HL-60 (cell line): ENCODE data around the gene TCEA2.

Source experiments
- DNase-seq, 2 experiments: peaks; one replicate each; pipeline ENCODE4 v3.0.0-alpha.2; 2010 to 2020; ENCODE audit warnings: low read depth in 1 of 2, low spot score in 1 of 2
- H3K27ac ChIP-seq: fragments of 250-450 bp; sonication (Bioruptor Pico); replicated peaks from 2 replicates; pipeline ENCODE4 v1.5.1; 2020; ENCODE audit warnings: mild to moderate bottlenecking, moderate library complexity
- H3K27me3 ChIP-seq: fragments of 250-450 bp; sonication (Bioruptor Pico); 2 replicates; pipeline ENCODE4 v1.5.1; 2021; ENCODE audit warnings: mild to moderate bottlenecking, moderate library complexity; ENCODE audit not compliant: insufficient read depth, poor library complexity, severe bottlenecking
- H3K4me3 ChIP-seq: replicated peaks from 2 replicates; pipeline ENCODE4 v1.5.1; 2011; ENCODE audit warnings: mild to moderate bottlenecking, control low read depth, low read length; ENCODE audit not compliant: insufficient read depth
- CTCF ChIP-seq: IDR thresholded peaks from one replicate; pipeline ENCODE4 v1.5.1; 2011; ENCODE audit warnings: low read length, control low read depth, inconsistent platforms; ENCODE audit not compliant: insufficient read depth
- GABPA ChIP-seq: IDR thresholded peaks from 2 replicates; pipeline ENCODE4 v1.6.1; 2012; ENCODE audit warnings: low read depth
- POLR2AphosphoS5 ChIP-seq: IDR thresholded peaks from 2 replicates; pipeline ENCODE4 v1.6.1; 2012; ENCODE audit warnings: low read depth
- SPI1 ChIP-seq: IDR thresholded peaks from 2 replicates; pipeline ENCODE4 v1.6.1; 2012; ENCODE audit warnings: low read depth, mild to moderate bottlenecking, borderline replicate concordance
- TF ChIP-seq, protein P1 (sequence below): IDR thresholded peaks from 2 replicates; pipeline ENCODE4 v1.6.1; 2012; ENCODE audit warnings: low read depth; ENCODE audit not compliant: insufficient replicate concordance

TCEA2 gene

GRCh38 chr20:64074184-64074789, 11.3 kb downstream of the TCEA2 start:
- Histone ChIP-seq H3K4me3 (no peak overlapping the region), H3K27me3 (no peaks in the 10 kb centered on the region), H3K27ac (peak overlapping the region; percentile 97)
- no peak for DNase-seq
- no peak for TF ChIP-seq CTCF
- TF ChIP-seq GABPA, result no peak
- no peak for TF ChIP-seq POLR2AphosphoS5
- TF ChIP-seq SPI1, result no peak
- TF ChIP-seq, protein P1, sequence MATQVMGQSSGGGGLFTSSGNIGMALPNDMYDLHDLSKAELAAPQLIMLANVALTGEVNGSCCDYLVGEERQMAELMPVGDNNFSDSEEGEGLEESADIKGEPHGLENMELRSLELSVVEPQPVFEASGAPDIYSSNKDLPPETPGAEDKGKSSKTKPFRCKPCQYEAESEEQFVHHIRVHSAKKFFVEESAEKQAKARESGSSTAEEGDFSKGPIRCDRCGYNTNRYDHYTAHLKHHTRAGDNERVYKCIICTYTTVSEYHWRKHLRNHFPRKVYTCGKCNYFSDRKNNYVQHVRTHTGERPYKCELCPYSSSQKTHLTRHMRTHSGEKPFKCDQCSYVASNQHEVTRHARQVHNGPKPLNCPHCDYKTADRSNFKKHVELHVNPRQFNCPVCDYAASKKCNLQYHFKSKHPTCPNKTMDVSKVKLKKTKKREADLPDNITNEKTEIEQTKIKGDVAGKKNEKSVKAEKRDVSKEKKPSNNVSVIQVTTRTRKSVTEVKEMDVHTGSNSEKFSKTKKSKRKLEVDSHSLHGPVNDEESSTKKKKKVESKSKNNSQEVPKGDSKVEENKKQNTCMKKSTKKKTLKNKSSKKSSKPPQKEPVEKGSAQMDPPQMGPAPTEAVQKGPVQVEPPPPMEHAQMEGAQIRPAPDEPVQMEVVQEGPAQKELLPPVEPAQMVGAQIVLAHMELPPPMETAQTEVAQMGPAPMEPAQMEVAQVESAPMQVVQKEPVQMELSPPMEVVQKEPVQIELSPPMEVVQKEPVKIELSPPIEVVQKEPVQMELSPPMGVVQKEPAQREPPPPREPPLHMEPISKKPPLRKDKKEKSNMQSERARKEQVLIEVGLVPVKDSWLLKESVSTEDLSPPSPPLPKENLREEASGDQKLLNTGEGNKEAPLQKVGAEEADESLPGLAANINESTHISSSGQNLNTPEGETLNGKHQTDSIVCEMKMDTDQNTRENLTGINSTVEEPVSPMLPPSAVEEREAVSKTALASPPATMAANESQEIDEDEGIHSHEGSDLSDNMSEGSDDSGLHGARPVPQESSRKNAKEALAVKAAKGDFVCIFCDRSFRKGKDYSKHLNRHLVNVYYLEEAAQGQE, result no peak

DNA sequence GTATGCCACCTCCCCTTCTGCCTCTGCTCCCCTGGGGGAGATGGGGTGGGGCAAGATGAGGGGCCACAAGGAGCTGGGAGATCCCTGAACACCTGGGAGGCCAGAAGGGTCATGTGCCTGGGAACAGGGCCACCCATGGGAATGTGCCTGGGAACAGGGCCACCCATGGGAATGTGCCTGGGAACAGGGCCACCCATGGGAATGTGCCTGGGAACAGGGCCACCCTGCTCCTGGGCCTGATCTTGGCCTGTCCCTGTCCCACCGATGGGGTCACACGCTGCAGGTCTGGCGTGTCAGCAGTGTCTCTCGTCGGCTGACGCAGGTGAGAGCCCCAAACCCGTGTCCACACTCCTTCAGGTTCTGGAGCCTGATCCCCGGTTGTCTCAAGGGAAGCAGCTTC, 12.0 kb downstream of the TCEA2 start:
- Histone ChIP-seq H3K27me3 (no peaks in the 10 kb centered on the region), H3K27ac (peak overlapping the region; percentile 97), H3K4me3 (no peak overlapping the region)
- TF ChIP-seq GABPA (no peak), SPI1 (no peak), CTCF (no peak), POLR2AphosphoS5 (no peak)
- TF ChIP-seq, protein P1, result no peak
- DNase-seq, result no peak

GRCh38 chr20:64075556-64075955, 12.6 kb downstream of the TCEA2 start:
- TF ChIP-seq POLR2AphosphoS5 (no peak), CTCF (no peak), GABPA (no peak), SPI1 (no peak)
- TF ChIP-seq, protein P1, result no peak
- peak overlapping the region; percentile 97 for H3K27ac ChIP-seq
- H3K27me3 ChIP-seq, result no peaks in the 10 kb centered on the region
- no peak overlapping the region for H3K4me3 ChIP-seq
- no peak for DNase-seq
